ENCODE measurements around the gene NR0B2. TPM values are rescaled to one million over a fixed set of nuclear protein-coding genes. Genes with fewer than 3 reads are reported as not detected.

NR0B2 gene
- total and polyA plus RNA-seq, 2 of the 13 experiments (the other 11 are each of a cell fraction or from before 2014, with no cell fraction given), result 72.5 to 133 TPM

DNA sequence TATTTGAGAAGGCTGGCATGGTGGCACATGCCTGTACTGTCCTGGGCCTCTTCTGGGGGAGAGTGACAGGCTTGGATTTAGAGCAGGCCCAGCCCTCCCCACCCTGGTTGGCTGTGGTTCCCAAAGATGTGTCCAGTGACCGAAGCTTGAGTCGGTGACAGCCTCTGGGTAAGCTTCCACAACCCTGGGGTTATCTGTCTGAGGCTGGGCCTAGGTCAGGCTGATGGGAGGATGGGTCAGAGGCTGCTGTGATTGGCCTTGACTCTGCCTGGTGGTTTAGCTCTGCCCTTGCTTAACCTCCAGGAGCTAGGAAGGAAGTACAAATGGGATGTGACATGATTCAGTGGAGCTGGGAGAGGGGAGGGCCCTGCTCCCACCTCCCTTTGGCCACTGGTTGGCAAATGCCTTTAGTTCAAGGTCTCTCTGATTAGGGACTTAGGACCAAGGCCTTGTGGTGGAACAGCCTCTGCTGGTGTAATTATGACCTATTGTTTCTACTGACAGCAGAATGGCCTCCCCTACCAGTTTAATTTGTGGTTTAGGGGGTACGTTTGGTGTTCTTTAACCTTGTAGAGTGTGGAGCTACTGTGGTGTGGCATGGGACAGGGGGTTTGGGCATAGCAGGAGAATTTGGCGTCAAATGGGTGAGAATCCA lies 24.4 kb upstream of the NR0B2 start (continued):
- TF ChIP-seq ZNF609 (CRISPR knock-in tag; IDR thresholded peaks at IDR 0.05; ENCODE audit: borderline replicate concordance) (peak; percentile 94), CENPX (CRISPR knock-in tag; IDR thresholded peaks at IDR 0.05) (no peak), RNF2 (conservative IDR thresholded peaks at IDR 0.05; ENCODE audit: low read depth) (no peak), MATR3 (CRISPR knock-in tag; IDR thresholded peaks at IDR 0.05) (no peak), GABPA (IDR thresholded peaks at IDR 0.05; ENCODE audit: low read depth, low read length) (no peak), GABPA (CRISPR knock-in tag; IDR thresholded peaks at IDR 0.05; ENCODE audit: low read depth) (peak; percentile 73), YEATS2 (CRISPR knock-in tag; IDR thresholded peaks at IDR 0.05; ENCODE audit: borderline replicate concordance) (no peak), ZNF704 (CRISPR knock-in tag; IDR thresholded peaks at IDR 0.05; ENCODE audit: borderline replicate concordance) (no peak), WIZ (CRISPR knock-in tag; IDR thresholded peaks at IDR 0.05) (no peak), SMAD3 (CRISPR knock-in tag; IDR thresholded peaks at IDR 0.05) (no peak; the same call in 1 of the 2 replicates), ZNF552 (CRISPR knock-in tag; IDR thresholded peaks at IDR 0.05; ENCODE audit: borderline replicate concordance) (no peak)
- TF ChIP-seq, protein P1, sequence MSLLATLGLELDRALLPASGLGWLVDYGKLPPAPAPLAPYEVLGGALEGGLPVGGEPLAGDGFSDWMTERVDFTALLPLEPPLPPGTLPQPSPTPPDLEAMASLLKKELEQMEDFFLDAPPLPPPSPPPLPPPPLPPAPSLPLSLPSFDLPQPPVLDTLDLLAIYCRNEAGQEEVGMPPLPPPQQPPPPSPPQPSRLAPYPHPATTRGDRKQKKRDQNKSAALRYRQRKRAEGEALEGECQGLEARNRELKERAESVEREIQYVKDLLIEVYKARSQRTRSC (CRISPR knock-in tag; IDR thresholded peaks at IDR 0.05; ENCODE audit: low read depth), result no peak
- TF ChIP-seq, protein P2, sequence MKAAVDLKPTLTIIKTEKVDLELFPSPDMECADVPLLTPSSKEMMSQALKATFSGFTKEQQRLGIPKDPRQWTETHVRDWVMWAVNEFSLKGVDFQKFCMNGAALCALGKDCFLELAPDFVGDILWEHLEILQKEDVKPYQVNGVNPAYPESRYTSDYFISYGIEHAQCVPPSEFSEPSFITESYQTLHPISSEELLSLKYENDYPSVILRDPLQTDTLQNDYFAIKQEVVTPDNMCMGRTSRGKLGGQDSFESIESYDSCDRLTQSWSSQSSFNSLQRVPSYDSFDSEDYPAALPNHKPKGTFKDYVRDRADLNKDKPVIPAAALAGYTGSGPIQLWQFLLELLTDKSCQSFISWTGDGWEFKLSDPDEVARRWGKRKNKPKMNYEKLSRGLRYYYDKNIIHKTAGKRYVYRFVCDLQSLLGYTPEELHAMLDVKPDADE (CRISPR knock-in tag; IDR thresholded peaks at IDR 0.05), result no peak
- TF ChIP-seq, protein P3, sequence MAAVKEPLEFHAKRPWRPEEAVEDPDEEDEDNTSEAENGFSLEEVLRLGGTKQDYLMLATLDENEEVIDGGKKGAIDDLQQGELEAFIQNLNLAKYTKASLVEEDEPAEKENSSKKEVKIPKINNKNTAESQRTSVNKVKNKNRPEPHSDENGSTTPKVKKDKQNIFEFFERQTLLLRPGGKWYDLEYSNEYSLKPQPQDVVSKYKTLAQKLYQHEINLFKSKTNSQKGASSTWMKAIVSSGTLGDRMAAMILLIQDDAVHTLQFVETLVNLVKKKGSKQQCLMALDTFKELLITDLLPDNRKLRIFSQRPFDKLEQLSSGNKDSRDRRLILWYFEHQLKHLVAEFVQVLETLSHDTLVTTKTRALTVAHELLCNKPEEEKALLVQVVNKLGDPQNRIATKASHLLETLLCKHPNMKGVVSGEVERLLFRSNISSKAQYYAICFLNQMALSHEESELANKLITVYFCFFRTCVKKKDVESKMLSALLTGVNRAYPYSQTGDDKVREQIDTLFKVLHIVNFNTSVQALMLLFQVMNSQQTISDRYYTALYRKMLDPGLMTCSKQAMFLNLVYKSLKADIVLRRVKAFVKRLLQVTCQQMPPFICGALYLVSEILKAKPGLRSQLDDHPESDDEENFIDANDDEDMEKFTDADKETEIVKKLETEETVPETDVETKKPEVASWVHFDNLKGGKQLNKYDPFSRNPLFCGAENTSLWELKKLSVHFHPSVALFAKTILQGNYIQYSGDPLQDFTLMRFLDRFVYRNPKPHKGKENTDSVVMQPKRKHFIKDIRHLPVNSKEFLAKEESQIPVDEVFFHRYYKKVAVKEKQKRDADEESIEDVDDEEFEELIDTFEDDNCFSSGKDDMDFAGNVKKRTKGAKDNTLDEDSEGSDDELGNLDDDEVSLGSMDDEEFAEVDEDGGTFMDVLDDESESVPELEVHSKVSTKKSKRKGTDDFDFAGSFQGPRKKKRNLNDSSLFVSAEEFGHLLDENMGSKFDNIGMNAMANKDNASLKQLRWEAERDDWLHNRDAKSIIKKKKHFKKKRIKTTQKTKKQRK (IDR thresholded peaks at IDR 0.05; ENCODE audit: low read length), result no peak
- TF ChIP-seq, protein P4, sequence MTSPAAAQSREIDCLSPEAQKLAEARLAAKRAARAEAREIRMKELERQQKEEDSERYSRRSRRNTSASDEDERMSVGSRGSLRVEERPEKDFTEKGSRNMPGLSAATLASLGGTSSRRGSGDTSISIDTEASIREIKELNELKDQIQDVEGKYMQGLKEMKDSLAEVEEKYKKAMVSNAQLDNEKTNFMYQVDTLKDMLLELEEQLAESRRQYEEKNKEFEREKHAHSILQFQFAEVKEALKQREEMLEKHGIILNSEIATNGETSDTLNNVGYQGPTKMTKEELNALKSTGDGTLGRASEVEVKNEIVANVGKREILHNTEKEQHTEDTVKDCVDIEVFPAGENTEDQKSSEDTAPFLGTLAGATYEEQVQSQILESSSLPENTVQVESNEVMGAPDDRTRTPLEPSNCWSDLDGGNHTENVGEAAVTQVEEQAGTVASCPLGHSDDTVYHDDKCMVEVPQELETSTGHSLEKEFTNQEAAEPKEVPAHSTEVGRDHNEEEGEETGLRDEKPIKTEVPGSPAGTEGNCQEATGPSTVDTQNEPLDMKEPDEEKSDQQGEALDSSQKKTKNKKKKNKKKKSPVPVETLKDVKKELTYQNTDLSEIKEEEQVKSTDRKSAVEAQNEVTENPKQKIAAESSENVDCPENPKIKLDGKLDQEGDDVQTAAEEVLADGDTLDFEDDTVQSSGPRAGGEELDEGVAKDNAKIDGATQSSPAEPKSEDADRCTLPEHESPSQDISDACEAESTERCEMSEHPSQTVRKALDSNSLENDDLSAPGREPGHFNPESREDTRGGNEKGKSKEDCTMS (CRISPR knock-in tag; conservative IDR thresholded peaks at IDR 0.05), result no peak

Measured in HepG2 (cell line).